Measurements from ENCODE around the gene ACTR1A. TPM values are rescaled to one million over a fixed set of nuclear protein-coding genes. Genes with fewer than 3 reads are reported as not detected.
A peak's percentile ranks its signal among the peaks of the same experiment; 100 is the strongest.

The ACTR1A gene
- total and polyA plus RNA-seq, 5 experiments from 2014 or later = 45.9 to 60.7 (median 55.4) TPM

GRCh38 chr10:102476466-102477141, 25.9 kb downstream of the ACTR1A start:
- Mint-ChIP-seq H3K4me1 (peaks cover 24 to 54% (median 44%) of the 10 kb centered on the region in 4 donors), H3K27me3 (no peaks in the 10 kb centered on the region), H3K9me3 (no peaks in the 10 kb centered on the region), H3K27ac (peak overlapping the region; percentile 70 to 94 (median 88)), H3K4me3 (peak overlapping the region in 6 of 10 donors; percentile 28 to 65 (median 44)), H3K36me3 (peaks cover 0 to 16% (median under 1%) of the 10 kb centered on the region in 3 donors)
- DNase-seq (peak in 6 of 10 donors; percentile 17 to 69 (median 44)), ATAC-seq (peak; percentile 29 to 44)
- POLR2A ChIA-PET = interaction anchor here (0.6 to 6.5 kb wide), 9 partner anchors 15 to 83 kb away, joined by 3 to 59 read pairs (median 9); partner anchors contain the start of genes C10orf95, CUEDC2, FBXL15 and NFKB2

GRCh38 chr10:102475451-102476040, 27.0 kb downstream of the ACTR1A start:
- DNase-seq = no peak
- POLR2A ChIA-PET = interaction anchor here (0.6 to 6.5 kb wide), 6 partner anchors 14 to 80 kb away, joined by 5 to 59 read pairs (median 10); partner anchors contain the start of genes C10orf95, FBXL15 and NFKB2
- no peak for ATAC-seq
- peaks cover 0 to 8% (median 0%) of the 10 kb centered on the region in 3 donors for H3K36me3 Mint-ChIP-seq
- peak overlapping the region in 2 of 10 donors; percentile 13 to 37 for H3K4me3 Mint-ChIP-seq
- peaks cover 24 to 54% (median 44%) of the 10 kb centered on the region in 4 donors for H3K4me1 Mint-ChIP-seq
- H3K27me3 Mint-ChIP-seq = no peaks in the 10 kb centered on the region
- H3K27ac Mint-ChIP-seq = peak overlapping the region; percentile 23 to 96 (median 84)
- no peaks in the 10 kb centered on the region for H3K9me3 Mint-ChIP-seq

- peak overlapping the region; percentile 11 to 88 (median 73) for H3K4me3 Mint-ChIP-seq
- no peaks in the 10 kb centered on the region for H3K9me3 Mint-ChIP-seq
- H3K36me3 Mint-ChIP-seq = peaks cover 0 to 7% (median 5%) of the 10 kb centered on the region in 3 donors
- peak overlapping the region; percentile 89 to 97 (median 94) for H3K27ac Mint-ChIP-seq
- DNase-seq (peak in 7 of 10 donors; percentile 14 to 72 (median 39)), ATAC-seq (peak; percentile 88)
- H3K27me3 Mint-ChIP-seq = no peaks in the 10 kb centered on the region
- POLR2A ChIA-PET = interaction anchor here (0.9 to 6.5 kb wide), 11 partner anchors 9 to 80 kb away, joined by 3 to 59 read pairs (median 5); partner anchors contain the start of genes C10orf95, CUEDC2 and FBXL15
- peaks cover 21 to 50% (median 40%) of the 10 kb centered on the region in 4 donors for H3K4me1 Mint-ChIP-seq
Measured at GRCh38 chr10:102473445-102474331, 28.8 kb downstream of the ACTR1A start.

- POLR2A ChIA-PET = interaction anchor here (1.4 to 6.5 kb wide), 3 partner anchors 15 to 77 kb away, joined by 4 to 59 read pairs (median 5); partner anchors contain the start of gene C10orf95
- DNase-seq (no peak), ATAC-seq (no peak)
- no peaks in the 10 kb centered on the region for H3K27me3 Mint-ChIP-seq
- peaks cover 16 to 38% (median 28%) of the 10 kb centered on the region in 4 donors for H3K4me1 Mint-ChIP-seq
- H3K9me3 Mint-ChIP-seq = no peaks in the 10 kb centered on the region
- H3K36me3 Mint-ChIP-seq = peaks cover 0 to 13% (median 5%) of the 10 kb centered on the region in 3 donors
- peak overlapping the region in 1 of 10 donors; percentile 57 for H3K27ac Mint-ChIP-seq
- no peak overlapping the region for H3K4me3 Mint-ChIP-seq
Measured at GRCh38 chr10:102470579-102471546, 31.6 kb downstream of the ACTR1A start.

GRCh38 chr10:102468683-102469082, 33.8 kb downstream of the ACTR1A start:
- H3K27me3 Mint-ChIP-seq = peaks cover 0 to under 1% (median 0%) of the 10 kb centered on the region in 5 donors
- H3K36me3 Mint-ChIP-seq = peaks cover 0 to 15% (median 5%) of the 10 kb centered on the region in 3 donors
- H3K9me3 Mint-ChIP-seq = no peaks in the 10 kb centered on the region
- peaks cover 8 to 18% (median 15%) of the 10 kb centered on the region in 4 donors for H3K4me1 Mint-ChIP-seq
- ATAC-seq (no peak), DNase-seq (no peak)
- no peak overlapping the region for H3K4me3 Mint-ChIP-seq
- POLR2A ChIA-PET = interaction anchor here (0.8 to 1.5 kb wide), 5 partner anchors 16 to 70 kb away, joined by 3 to 6 read pairs (median 3); partner anchors contain the start of gene C10orf95
- peak overlapping the region in 3 of 10 donors; percentile 1 to 59 (median 32) for H3K27ac Mint-ChIP-seq

GRCh38 chr10:102467971-102468438, 34.5 kb downstream of the ACTR1A start:
- no peak overlapping the region for H3K4me3 Mint-ChIP-seq
- H3K9me3 Mint-ChIP-seq = no peaks in the 10 kb centered on the region
- DNase-seq = no peak
- H3K27me3 Mint-ChIP-seq = peaks cover 0 to 1% (median 0%) of the 10 kb centered on the region in 5 donors
- H3K36me3 Mint-ChIP-seq = peaks cover 0 to 15% (median 5%) of the 10 kb centered on the region in 3 donors
- POLR2A ChIA-PET = interaction anchor here (0.8 to 1.4 kb wide), 2 partner anchors 18 to 33 kb away, joined by 3 to 6 read pairs; no protein-coding TSS in a partner anchor
- peaks cover 6 to 17% (median 13%) of the 10 kb centered on the region in 4 donors for H3K4me1 Mint-ChIP-seq
- no peak for ATAC-seq
- peak overlapping the region in 2 of 10 donors; percentile 25 to 27 for H3K27ac Mint-ChIP-seq

GRCh38 chr10:102467318-102467717, 35.2 kb downstream of the ACTR1A start:
- no peaks in the 10 kb centered on the region for H3K9me3 Mint-ChIP-seq
- H3K36me3 Mint-ChIP-seq = peaks cover 0 to 15% (median 5%) of the 10 kb centered on the region in 3 donors
- ATAC-seq (no peak), DNase-seq (no peak)
- no peak overlapping the region for H3K4me3 Mint-ChIP-seq
- H3K27me3 Mint-ChIP-seq = peaks cover 0 to 1% (median 0%) of the 10 kb centered on the region in 5 donors
- POLR2A ChIA-PET = interaction anchor here (2.6 kb wide), 1 partner anchor 17 kb away, joined by 12 read pairs; the partner anchor contains the start of gene C10orf95
- H3K27ac Mint-ChIP-seq = no peak overlapping the region
- H3K4me1 Mint-ChIP-seq = peaks cover 12 to 18% (median 13%) of the 10 kb centered on the region in 4 donors

GRCh38 chr10:102465466-102465865, 37.0 kb downstream of the ACTR1A start:
- POLR2A ChIA-PET = interaction anchor here (2.6 kb wide), 1 partner anchor 15 kb away, joined by 12 read pairs; the partner anchor contains the start of gene C10orf95
- peaks cover 25 to 36% (median 31%) of the 10 kb centered on the region in 4 donors for H3K4me1 Mint-ChIP-seq
- H3K9me3 Mint-ChIP-seq = no peaks in the 10 kb centered on the region
- peak overlapping the region in 1 of 10 donors; percentile 62 for H3K27ac Mint-ChIP-seq
- H3K4me3 Mint-ChIP-seq = no peak overlapping the region
- H3K36me3 Mint-ChIP-seq = peaks cover 0 to 15% (median 5%) of the 10 kb centered on the region in 3 donors
- peaks cover 0 to 1% (median 0%) of the 10 kb centered on the region in 5 donors for H3K27me3 Mint-ChIP-seq
- ATAC-seq (no peak), DNase-seq (no peak)

- ATAC-seq = no peak
- Mint-ChIP-seq H3K4me3 (no peak overlapping the region), H3K27ac (no peak overlapping the region), H3K36me3 (peaks cover 0 to 10% (median under 1%) of the 10 kb centered on the region in 3 donors), H3K4me1 (peaks cover 28 to 38% (median 31%) of the 10 kb centered on the region in 4 donors), H3K9me3 (no peaks in the 10 kb centered on the region), H3K27me3 (peaks cover 0 to 1% (median 0%) of the 10 kb centered on the region in 5 donors)
- no peak for DNase-seq
- POLR2A ChIA-PET = interaction anchor here (0.7 to 1.4 kb wide), 4 partner anchors 33 to 83 kb away, joined by 4 to 5 read pairs (median 4); no protein-coding TSS in a partner anchor
Measured at GRCh38 chr10:102463983-102464382, 38.5 kb downstream of the ACTR1A start.

- Mint-ChIP-seq H3K4me1 (peaks cover 28 to 42% (median 30%) of the 10 kb centered on the region in 4 donors), H3K27me3 (peaks cover 0 to 1% (median 0%) of the 10 kb centered on the region in 5 donors), H3K27ac (peak overlapping the region in 4 of 10 donors; percentile 17 to 86 (median 51)), H3K36me3 (peaks cover 0 to 6% (median 0%) of the 10 kb centered on the region in 3 donors), H3K4me3 (peak overlapping the region in 9 of 10 donors; percentile 63 to 98 (median 91)), H3K9me3 (no peaks in the 10 kb centered on the region)
- ATAC-seq (no peak), DNase-seq (no peak)
- POLR2A ChIA-PET = interaction anchor here (0.7 to 5.4 kb wide), 7 partner anchors 12 to 233 kb away, joined by 3 to 109 read pairs (median 18); partner anchors contain the start of genes C10orf95 and CUEDC2
Measured at GRCh38 chr10:102462512-102463054, 39.9 kb downstream of the ACTR1A start.
